SK-N-SH (cell line): ENCODE results near the gene PARP9. TPM values are rescaled to one million over a fixed set of nuclear protein-coding genes. Genes with fewer than 3 reads are reported as not detected.

ENCODE experiments used
- CTCF ChIA-PET: fragments of 300-600, 350-600 bp; formaldehyde crosslinking; extraction: SDS; loops from one replicate; lab custom pipeline; 2021; lab: Yijun Ruan, JAX
- POLR2A ChIA-PET: fragments of 350-600 bp; sonication (Branson Sonifier 250); formaldehyde crosslinking; extraction: SDS; loops from one replicate; lab custom pipeline; 2020; ENCODE audit warnings: antibody characterized with exemption, inconsistent platforms; lab: Yijun Ruan, JAX
- DNase-seq: peaks from one replicate; pipeline ENCODE4 v3.0.0; 2012
- H2AFZ ChIP-seq: fragments of 200-600 bp; sonication (generic); 2 replicates; pipeline ENCODE4 v1.8.1; 2016; ENCODE audit warnings: antibody characterized with exemption, mild to moderate bottlenecking, low read depth
- H3F3A ChIP-seq: fragments of 200-600 bp; sonication (generic); replicated peaks from 2 replicates; pipeline ENCODE3; 2016; ENCODE audit warnings: antibody characterized with exemption, mild to moderate bottlenecking; ENCODE audit not compliant: insufficient read depth
- H3K27ac ChIP-seq, 2 experiments: fragments of 200-500 bp in 1 of 2; fragments of 200-600 bp in 1 of 2; sonication (Bioruptor generic) in 1 of 2; sonication (generic), shearing (Covaris generic) in 1 of 2; 2 replicates each; pipeline versions ENCODE4 v1.5.1 to v1.6.1; 2014 to 2016; ENCODE audit warnings: low read depth in 2 of 2, inconsistent platforms in 1 of 2, low read length in 1 of 2, mild to moderate bottlenecking in 1 of 2, mixed read lengths in 1 of 2
- H3K27me3 ChIP-seq: fragments of 200-600 bp; sonication (generic), shearing (Covaris generic); 2 replicates; pipeline ENCODE4 v1.6.1; 2016; ENCODE audit warnings: mixed run types; ENCODE audit not compliant: insufficient read depth
- H3K36me3 ChIP-seq, 2 experiments: fragments of 200-500 bp in 1 of 2; fragments of 200-600 bp in 1 of 2; sonication (Bioruptor generic) in 1 of 2; sonication (generic) in 1 of 2; replicated peaks in 1 of 2; 2 replicates each; pipeline versions ENCODE3 to v1.5.1; 2014 to 2016; ENCODE audit warnings: low read length in 1 of 2, mild to moderate bottlenecking in 1 of 2; ENCODE audit not compliant: insufficient read depth in 2 of 2, control insufficient read depth in 1 of 2
- H3K4me1 ChIP-seq, 2 experiments: fragments of 200-500 bp in 1 of 2; fragments of 200-600 bp in 1 of 2; sonication (Bioruptor generic) in 1 of 2; sonication (generic), shearing (Covaris generic) in 1 of 2; 2 replicates each; pipeline versions ENCODE4 v1.5.1 to v1.6.1; 2014 to 2016; ENCODE audit warnings: low read depth in 1 of 2, low read length in 1 of 2, mixed run types in 1 of 2; ENCODE audit not compliant: insufficient read depth in 2 of 2, control insufficient read depth in 1 of 2
- H3K4me2 ChIP-seq: fragments of 200-600 bp; sonication (generic), shearing (Covaris generic); 2 replicates; pipeline ENCODE4 v1.6.1; 2017; ENCODE audit warnings: mixed run types
- H3K4me3 ChIP-seq, 2 experiments: fragments of 200-500 bp in 1 of 2; fragments of 200-600 bp in 1 of 2; sonication (Bioruptor generic) in 1 of 2; sonication (generic), shearing (Covaris generic) in 1 of 2; 2 replicates each; pipeline versions ENCODE4 v1.5.1 to v1.8.1; 2014 to 2016; ENCODE audit warnings: low read depth in 2 of 2, inconsistent platforms in 1 of 2, low read length in 1 of 2, mild to moderate bottlenecking in 1 of 2, mixed read lengths in 1 of 2, moderate library complexity in 1 of 2
- H3K79me2 ChIP-seq: fragments of 200-600 bp; sonication (generic); 2 replicates; pipeline ENCODE4 v1.8.1; 2017; ENCODE audit warnings: mild to moderate bottlenecking; ENCODE audit not compliant: insufficient read depth
- H3K9ac ChIP-seq: fragments of 200-600 bp; sonication (generic); 2 replicates; pipeline ENCODE4 v1.6.1; 2017; ENCODE audit warnings: mixed run types
- H3K9me2 ChIP-seq: fragments of 200-600 bp; sonication (generic); 2 replicates; pipeline ENCODE4 v1.6.1; 2017; ENCODE audit warnings: mixed run types
- H3K9me3 ChIP-seq: fragments of 200-600 bp; sonication (generic); 2 replicates; pipeline ENCODE4 v1.6.1; 2017; ENCODE audit warnings: mixed run types, mild to moderate bottlenecking, moderate library complexity
- H4K20me1 ChIP-seq: fragments of 200-600 bp; sonication (generic); 2 replicates; pipeline ENCODE4 v1.6.1; 2017; ENCODE audit warnings: mild to moderate bottlenecking, mixed run types; ENCODE audit not compliant: insufficient read depth
- CHD2 ChIP-seq: fragments of 150-350 bp; IDR thresholded peaks from 2 replicates; pipeline ENCODE4 v1.6.1; 2018; ENCODE audit warnings: low read length; ENCODE audit not compliant: partially characterized antibody
- EP300 ChIP-seq, 2 experiments: IDR thresholded peaks; 2 replicates each; pipeline versions ENCODE4 v1.4.0 to v1.6.1; 2012; ENCODE audit warnings: borderline replicate concordance in 1 of 2, low read depth in 1 of 2, low read length in 1 of 2
- EZH2phosphoT487 ChIP-seq: fragments of 200-600 bp; sonication (generic); IDR thresholded peaks from 2 replicates; pipeline ENCODE4 v1.6.1; 2017; ENCODE audit warnings: low read depth, mixed run types, mild to moderate bottlenecking, antibody characterized with exemption, moderate library complexity, borderline replicate concordance
- FOXM1 ChIP-seq: IDR thresholded peaks from 2 replicates; pipeline ENCODE4 v1.4.0; 2012; ENCODE audit warnings: low read depth, mild to moderate bottlenecking
- GABPA ChIP-seq: IDR thresholded peaks from 2 replicates; pipeline ENCODE4 v1.4.0; 2012; ENCODE audit warnings: low read depth, mild to moderate bottlenecking
- GATA2 ChIP-seq: sonication (generic); formaldehyde crosslinking; IDR thresholded peaks from 2 replicates; pipeline ENCODE4 v1.5.0; 2020; ENCODE audit warnings: mild to moderate bottlenecking, missing genetic modification reagents
- JUND ChIP-seq: IDR thresholded peaks from 2 replicates; pipeline ENCODE4 v1.4.0; 2012
- MAX ChIP-seq: IDR thresholded peaks from 2 replicates; pipeline ENCODE4 v1.4.0; 2012; ENCODE audit warnings: low read depth
- MEF2A ChIP-seq: IDR thresholded peaks from 2 replicates; pipeline ENCODE4 v1.4.0; 2012; ENCODE audit warnings: low read depth, borderline replicate concordance
- MXI1 ChIP-seq: IDR thresholded peaks from 2 replicates; pipeline ENCODE4 v1.6.1; 2012; ENCODE audit warnings: mild to moderate bottlenecking, low read depth, low read length, improper control_type of control experiment
- NFIC ChIP-seq: IDR thresholded peaks from 2 replicates; pipeline ENCODE4 v1.4.0; 2012; ENCODE audit warnings: borderline replicate concordance
- NRF1 ChIP-seq: IDR thresholded peaks from 2 replicates; pipeline ENCODE4 v1.6.1; 2012; ENCODE audit warnings: low read depth, mild to moderate bottlenecking, low read length
- POLR2AphosphoS5 ChIP-seq: IDR thresholded peaks from 2 replicates; pipeline ENCODE4 v1.6.1; 2012; ENCODE audit warnings: low read depth, low read length
- RAD21 ChIP-seq: IDR thresholded peaks from 2 replicates; pipeline ENCODE4 v1.6.1; 2012; ENCODE audit warnings: mild to moderate bottlenecking, low read length
- REST ChIP-seq: IDR thresholded peaks from 2 replicates; pipeline ENCODE4 v1.6.1; 2012; ENCODE audit warnings: mild to moderate bottlenecking, low read depth, low read length, moderate library complexity
- RFX5 ChIP-seq: IDR thresholded peaks from 2 replicates; pipeline ENCODE4 v1.6.1; 2012; ENCODE audit warnings: mild to moderate bottlenecking, improper control_type of control experiment, low read length
- RXRA ChIP-seq: IDR thresholded peaks from 2 replicates; pipeline ENCODE4 v1.4.0; 2012; ENCODE audit warnings: low read depth, mild to moderate bottlenecking, borderline replicate concordance
- SIN3A ChIP-seq: IDR thresholded peaks from 2 replicates; pipeline ENCODE4 v1.6.1; 2012; ENCODE audit warnings: low read depth, mild to moderate bottlenecking, low read length, moderate library complexity, borderline replicate concordance
- TEAD4 ChIP-seq: IDR thresholded peaks from 2 replicates; pipeline ENCODE4 v1.4.0; 2012; ENCODE audit warnings: mild to moderate bottlenecking, borderline replicate concordance; ENCODE audit not compliant: insufficient read depth
- USF1 ChIP-seq: IDR thresholded peaks from 2 replicates; pipeline ENCODE4 v1.4.0; 2012; ENCODE audit warnings: low read depth, borderline replicate concordance
- WGBS: methylation state at CpG from one replicate; pipeline ENCODE4 v1.1.6; 2017; ENCODE audit warnings: low lambda C conversion rate; 5-methylcytosine and 5-hydroxymethylcytosine counted together
- polyA plus RNA-seq, 3 experiments: library from polyadenylated mRNA; depleted of rRNA; stranded (reverse); fragments of >200 nt; gene quantifications; 2 replicates each; pipeline ENCODE4 v1.2.3, GENCODE V29; 2012

Gene PARP9
- polyA plus RNA-seq, 1 of the 3 experiments (the other 2 are of a cell fraction), result 13.5 TPM

GRCh38 chr3:122587572-122587971 is 23.5 kb upstream of the PARP9 start:
- CTCF ChIA-PET, result interaction anchor here (0.9 to 1.0 kb wide), 2 partner anchors 9 to 14 kb away, joined by 3 read pairs; no protein-coding TSS in a partner anchor
- no peaks in the 10 kb centered on the region for H3K4me1 ChIP-seq
- no peaks in the 10 kb centered on the region for H3K79me2 ChIP-seq
- H3K9me3 ChIP-seq, result peaks cover 3% of the 10 kb centered on the region; the same call in 1 of the 2 replicates
- no peaks in the 10 kb centered on the region for H4K20me1 ChIP-seq
- no peak overlapping the region for H2AFZ ChIP-seq
- H3K4me3 ChIP-seq, result no peak overlapping the region
- no peaks in the 10 kb centered on the region for H3F3A ChIP-seq
- TF ChIP-seq SIN3A, result no peak
- no peak for TF ChIP-seq MXI1
- no peak for TF ChIP-seq GATA2 (CRISPR knock-in tag)
- TF ChIP-seq NRF1, result no peak
- no peak for TF ChIP-seq REST
- TF ChIP-seq USF1, result no peak
- no peak for TF ChIP-seq RAD21
- TF ChIP-seq JUND, result no peak
- TF ChIP-seq CHD2, result no peak
- TF ChIP-seq EP300 (IDR thresholded peaks at IDR 0.05; ENCODE audit: borderline replicate concordance in 1 of 2, low read depth in 1 of 2, low read length in 1 of 2), result no peak
- no peak for TF ChIP-seq FOXM1
- TF ChIP-seq, all 33 proteins: peak for 0
- DNase-seq, result no peak
- no peak overlapping the region for H3K27ac ChIP-seq
- no peak overlapping the region for H3K4me2 ChIP-seq
- POLR2A ChIA-PET, result no interaction called here
- WGBS, result 82% methylated on average over 1 of the region's 2 CpGs
- no peaks in the 10 kb centered on the region for H3K36me3 ChIP-seq
- H3K27me3 ChIP-seq, result no peaks in the 10 kb centered on the region
- H3K9me2 ChIP-seq, result no peaks in the 10 kb centered on the region
- no peak overlapping the region for H3K9ac ChIP-seq

GRCh38 chr3:122586773-122587485 is 22.8 kb upstream of the PARP9 start:
- Histone ChIP-seq H3K9me2 (no peaks in the 10 kb centered on the region), H3K9ac (no peak overlapping the region), H3K4me2 (no peak overlapping the region), H3K79me2 (no peaks in the 10 kb centered on the region), H2AFZ (no peak overlapping the region), H3K27me3 (no peaks in the 10 kb centered on the region), H3K9me3 (peaks cover 5% of the 10 kb centered on the region; the same call in 1 of the 2 replicates), H3K27ac (no peak overlapping the region), H4K20me1 (no peaks in the 10 kb centered on the region), H3K36me3 (no peaks in the 10 kb centered on the region), H3K4me3 (no peak overlapping the region), H3F3A (no peaks in the 10 kb centered on the region), H3K4me1 (no peaks in the 10 kb centered on the region)
- no peak for TF ChIP-seq RFX5
- no peak for TF ChIP-seq NFIC
- TF ChIP-seq NRF1, result no peak
- no peak for TF ChIP-seq EP300 (IDR thresholded peaks at IDR 0.05; ENCODE audit: borderline replicate concordance in 1 of 2, low read depth in 1 of 2, low read length in 1 of 2)
- no peak for TF ChIP-seq MAX
- TF ChIP-seq RXRA, result no peak
- no peak for TF ChIP-seq GABPA
- no peak for TF ChIP-seq TEAD4
- TF ChIP-seq POLR2AphosphoS5, result no peak
- TF ChIP-seq MEF2A, result no peak
- no peak for TF ChIP-seq RAD21
- TF ChIP-seq EZH2phosphoT487, result no peak
- CTCF ChIA-PET, result interaction anchor here (0.9 to 1.0 kb wide), 2 partner anchors 8 to 13 kb away, joined by 3 read pairs; no protein-coding TSS in a partner anchor
- POLR2A ChIA-PET, result no interaction called here
- DNase-seq, result no peak
